Measurements from ENCODE around the gene EDDM3A. TPM values are rescaled to one million over a fixed set of nuclear protein-coding genes. Genes with fewer than 3 reads are reported as not detected.
A peak's percentile ranks its signal among the peaks of the same experiment; 100 is the strongest.
"Not testable (repeated sequence)": the region's sequence is repeated elsewhere in the genome, so short reads cannot be mapped to it uniquely, and the experiment has no call there.

The EDDM3A gene
- not detected for total RNA-seq

GRCh38 chr14:20745571-20746358, at the start of gene EDDM3A:
EDDM3A (plus strand) TSS chr14:20745887; CDS start chr14:20747581, 1,694 bp downstream.
- Mint-ChIP-seq H3K9me3 (no peaks in the 10 kb centered on the region), H3K27me3 (peaks cover 4% of the 10 kb centered on the region), H3K4me3 (no peak within 1 kb of the TSS), H3K36me3 (no peaks in the 10 kb centered on the region), H3K4me1 (no peaks in the 10 kb centered on the region), H3K27ac (no peak within 1 kb of the TSS)
- POLR2A ChIA-PET = no interaction called here
- DNase-seq (no peak), ATAC-seq (ENCODE audit: low read depth) (no peak)

- no peaks in the 10 kb centered on the region for H3K4me1 Mint-ChIP-seq
- DNase-seq (no peak), ATAC-seq (ENCODE audit: low read depth) (no peak)
- H3K9me3 Mint-ChIP-seq = no peaks in the 10 kb centered on the region
- no peaks in the 10 kb centered on the region for H3K36me3 Mint-ChIP-seq
- H3K27me3 Mint-ChIP-seq = peaks cover 10% of the 10 kb centered on the region
- no peak overlapping the region for H3K27ac Mint-ChIP-seq
- H3K4me3 Mint-ChIP-seq = no peak overlapping the region
- POLR2A ChIA-PET = no interaction called here
Observed at GRCh38 chr14:20696764-20697163, 48.9 kb upstream of the EDDM3A start.

GRCh38 chr14:20697273-20698017, 48.2 kb upstream of the EDDM3A start:
- Mint-ChIP-seq H3K4me3 (no peak overlapping the region), H3K4me1 (no peaks in the 10 kb centered on the region), H3K9me3 (no peaks in the 10 kb centered on the region), H3K27ac (no peak overlapping the region), H3K27me3 (peaks cover 10% of the 10 kb centered on the region), H3K36me3 (no peaks in the 10 kb centered on the region)
- peak; percentile 62 for DNase-seq
- peak; percentile 77 for ATAC-seq (ENCODE audit: low read depth)
- POLR2A ChIA-PET = no interaction called here

DNA sequence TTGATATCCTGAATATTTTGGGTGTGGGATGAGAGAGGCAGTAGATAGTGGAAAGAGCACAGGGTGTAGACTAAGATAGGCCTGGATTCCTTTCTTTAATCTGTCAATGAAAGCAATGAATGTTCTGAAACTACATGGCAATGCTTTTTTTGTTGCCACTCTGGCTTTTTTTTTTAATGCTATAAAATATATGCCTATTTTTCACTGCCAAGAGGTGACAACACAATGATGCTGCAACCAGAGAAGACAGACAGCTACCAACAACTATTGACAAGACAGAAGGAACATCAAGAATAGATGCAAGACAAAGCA, 47.7 kb upstream of the EDDM3A start:
- ATAC-seq (ENCODE audit: low read depth) (no peak), DNase-seq (no peak)
- POLR2A ChIA-PET = no interaction called here
- Mint-ChIP-seq H3K4me1 (no peaks in the 10 kb centered on the region), H3K27me3 (peaks cover 10% of the 10 kb centered on the region), H3K9me3 (no peaks in the 10 kb centered on the region), H3K27ac (no peak overlapping the region), H3K36me3 (no peaks in the 10 kb centered on the region), H3K4me3 (no peak overlapping the region)

DNA sequence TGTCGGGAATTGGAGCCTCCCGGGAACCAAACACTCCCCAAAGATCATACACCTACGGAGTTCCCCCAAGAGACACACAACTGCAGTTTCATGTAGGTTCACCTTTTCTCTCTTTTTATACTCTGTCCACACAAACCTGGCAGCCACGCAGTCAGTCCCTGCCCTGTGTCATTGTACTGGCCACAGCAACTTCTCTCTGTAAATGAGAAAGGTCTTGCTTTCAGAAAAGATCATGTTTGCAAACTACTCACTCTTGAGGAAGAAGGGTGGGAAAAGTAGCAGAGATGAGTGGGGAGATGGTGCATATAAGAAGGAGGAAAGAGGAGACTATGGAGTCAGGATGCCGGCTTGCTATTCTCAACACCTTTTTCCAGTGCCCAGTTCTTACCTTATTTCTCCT, 46.8 kb upstream of the EDDM3A start:
- Mint-ChIP-seq H3K4me3 (no peak overlapping the region), H3K27me3 (peaks cover 10% of the 10 kb centered on the region), H3K4me1 (no peaks in the 10 kb centered on the region), H3K9me3 (no peaks in the 10 kb centered on the region), H3K36me3 (no peaks in the 10 kb centered on the region), H3K27ac (no peak overlapping the region)
- ATAC-seq (ENCODE audit: low read depth) = no peak
- POLR2A ChIA-PET = no interaction called here
- no peak for DNase-seq

- Mint-ChIP-seq H3K27ac (no peak overlapping the region), H3K36me3 (no peaks in the 10 kb centered on the region), H3K27me3 (peaks cover 8% of the 10 kb centered on the region), H3K4me3 (no peak overlapping the region), H3K9me3 (no peaks in the 10 kb centered on the region), H3K4me1 (no peaks in the 10 kb centered on the region)
- POLR2A ChIA-PET = no interaction called here
- DNase-seq (no peak), ATAC-seq (ENCODE audit: low read depth) (no peak)
Observed at GRCh38 chr14:20699931-20700330, 45.8 kb upstream of the EDDM3A start.

- POLR2A ChIA-PET = not testable (repeated sequence)
Observed at GRCh38 chr14:20700965-20701364, 44.7 kb upstream of the EDDM3A start.

DNA sequence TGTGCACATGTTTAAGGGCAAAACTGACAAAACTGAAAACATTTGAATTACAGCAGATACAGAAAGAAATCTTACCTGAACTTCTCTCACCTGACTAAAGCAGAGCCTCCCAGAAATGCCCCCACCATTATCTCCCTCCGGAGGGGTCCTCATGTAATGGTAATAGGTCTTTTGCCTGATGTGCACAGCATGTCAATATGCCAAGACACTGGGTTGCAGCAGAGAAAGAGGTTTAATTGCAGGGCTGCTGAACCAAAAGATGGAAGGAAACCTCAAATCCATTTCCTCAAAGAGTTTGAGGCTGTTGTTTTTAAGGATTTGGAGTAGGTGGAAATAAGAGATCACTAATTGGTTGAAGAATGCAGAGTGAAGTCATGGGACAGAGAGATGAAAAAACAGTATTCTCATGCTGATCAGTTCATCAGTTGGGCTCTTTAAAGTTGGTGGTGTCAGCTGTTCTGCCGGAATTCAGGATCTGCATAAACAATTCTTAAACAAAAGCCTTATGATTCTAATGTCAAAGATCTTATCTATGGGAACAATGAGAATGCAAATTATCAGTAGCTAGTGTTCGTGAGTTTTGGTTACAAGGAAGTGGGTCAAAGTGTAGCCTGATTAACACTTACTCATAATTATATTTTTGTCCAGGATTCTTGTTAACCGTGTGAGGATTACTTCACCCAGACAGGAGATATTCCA, 38.9 kb upstream of the EDDM3A start:
- no peaks in the 10 kb centered on the region for H3K9me3 Mint-ChIP-seq
- H3K4me1 Mint-ChIP-seq = no peaks in the 10 kb centered on the region
- DNase-seq (no peak), ATAC-seq (ENCODE audit: low read depth) (no peak)
- H3K36me3 Mint-ChIP-seq = no peaks in the 10 kb centered on the region
- POLR2A ChIA-PET = no interaction called here
- peaks cover under 1% of the 10 kb centered on the region for H3K27me3 Mint-ChIP-seq
- no peak overlapping the region for H3K4me3 Mint-ChIP-seq
- H3K27ac Mint-ChIP-seq = no peak overlapping the region

More at GRCh38 chr14:20700965-20701364, 44.7 kb upstream of the EDDM3A start:
- H3K4me3 Mint-ChIP-seq; H3K36me3 Mint-ChIP-seq; H3K27me3 Mint-ChIP-seq; H3K4me1 Mint-ChIP-seq; H3K9me3 Mint-ChIP-seq; DNase-seq; ATAC-seq (ENCODE audit: low read depth); H3K27ac Mint-ChIP-seq: not testable (repeated sequence)

DNA sequence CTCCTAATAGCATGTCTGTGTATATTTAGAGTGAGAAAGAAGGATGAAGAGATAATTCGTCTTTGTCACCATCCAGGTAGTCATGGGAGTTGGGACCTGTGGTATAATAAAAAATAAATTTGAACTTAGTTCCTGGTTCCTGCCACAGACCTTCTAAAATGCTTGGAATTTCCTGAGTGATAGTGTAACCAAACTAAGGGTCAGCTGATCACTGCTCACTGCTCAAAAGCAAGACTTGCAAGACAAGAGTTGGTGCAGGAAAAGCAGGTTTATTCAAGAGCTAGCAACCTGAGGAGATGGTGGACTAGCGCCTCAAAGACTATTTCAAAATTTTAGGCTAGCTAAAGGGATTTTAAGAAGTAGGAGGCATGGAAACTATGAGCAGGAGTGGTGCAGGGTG, 38.1 kb upstream of the EDDM3A start:
- no peaks in the 10 kb centered on the region for H3K9me3 Mint-ChIP-seq
- H3K4me3 Mint-ChIP-seq = no peak overlapping the region
- ATAC-seq (ENCODE audit: low read depth) (no peak), DNase-seq (no peak)
- no peak overlapping the region for H3K27ac Mint-ChIP-seq
- H3K4me1 Mint-ChIP-seq = no peaks in the 10 kb centered on the region
- H3K36me3 Mint-ChIP-seq = no peaks in the 10 kb centered on the region
- POLR2A ChIA-PET = no interaction called here
- H3K27me3 Mint-ChIP-seq = peaks cover 3% of the 10 kb centered on the region

GRCh38 chr14:20711261-20711660, 34.4 kb upstream of the EDDM3A start:
- ATAC-seq (ENCODE audit: low read depth) = no peak
- H3K27ac Mint-ChIP-seq = no peak overlapping the region
- no peaks in the 10 kb centered on the region for H3K4me1 Mint-ChIP-seq
- DNase-seq = no peak
- peaks cover 5% of the 10 kb centered on the region for H3K27me3 Mint-ChIP-seq
- POLR2A ChIA-PET = no interaction called here
- no peak overlapping the region for H3K4me3 Mint-ChIP-seq
- no peaks in the 10 kb centered on the region for H3K36me3 Mint-ChIP-seq
- H3K9me3 Mint-ChIP-seq = no peaks in the 10 kb centered on the region

GRCh38 chr14:20711685-20712084, 34.0 kb upstream of the EDDM3A start:
- no peaks in the 10 kb centered on the region for H3K9me3 Mint-ChIP-seq
- no peak for ATAC-seq (ENCODE audit: low read depth)
- H3K27me3 Mint-ChIP-seq = peaks cover 5% of the 10 kb centered on the region
- DNase-seq = no peak
- H3K4me1 Mint-ChIP-seq = no peaks in the 10 kb centered on the region
- H3K27ac Mint-ChIP-seq = no peak overlapping the region
- no peak overlapping the region for H3K4me3 Mint-ChIP-seq
- POLR2A ChIA-PET = no interaction called here
- H3K36me3 Mint-ChIP-seq = no peaks in the 10 kb centered on the region

DNA sequence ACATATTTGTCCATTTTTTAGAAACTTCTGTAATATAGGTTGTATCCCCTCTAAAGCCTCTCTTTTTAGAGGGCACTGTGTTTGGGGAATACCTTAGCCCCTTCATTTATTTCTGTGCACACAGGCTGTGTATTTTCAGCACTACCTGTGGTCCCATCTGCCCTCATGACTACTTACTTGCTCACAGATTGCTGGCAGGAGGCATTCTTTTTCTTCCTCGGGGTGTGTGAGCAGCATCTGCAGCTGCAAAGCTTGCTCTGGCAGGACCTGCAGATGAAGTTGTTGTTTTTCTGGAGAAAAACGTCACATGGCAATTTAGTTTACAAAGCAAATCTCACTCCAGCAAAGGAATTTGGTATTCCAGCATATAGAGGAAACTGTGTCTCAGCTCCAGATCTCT, 32.8 kb upstream of the EDDM3A start:
- DNase-seq (no peak), ATAC-seq (ENCODE audit: low read depth) (no peak)
- Mint-ChIP-seq H3K9me3 (no peaks in the 10 kb centered on the region), H3K27me3 (peaks cover 5% of the 10 kb centered on the region), H3K36me3 (no peaks in the 10 kb centered on the region), H3K4me1 (no peaks in the 10 kb centered on the region), H3K4me3 (no peak overlapping the region), H3K27ac (no peak overlapping the region)
- POLR2A ChIA-PET = no interaction called here

GRCh38 chr14:20714593-20715250, 31.0 kb upstream of the EDDM3A start:
- DNase-seq = no peak
- Mint-ChIP-seq H3K9me3 (no peaks in the 10 kb centered on the region), H3K36me3 (no peaks in the 10 kb centered on the region), H3K27ac (no peak overlapping the region), H3K4me3 (no peak overlapping the region), H3K27me3 (peaks cover 5% of the 10 kb centered on the region), H3K4me1 (no peaks in the 10 kb centered on the region)
- ATAC-seq (ENCODE audit: low read depth) = no peak
- POLR2A ChIA-PET = no interaction called here

Data from activated naive CD8-positive, alpha-beta T cell treated with anti-CD3 and anti-CD28 coated beads, Interleukin-2, amount 10 ng/mL, durations not matched to agents 7 days and 5 days (primary cell).